Uterus (tissue), 4 donors: ENCODE measurements around the gene ZNF148. TPM values are rescaled to one million over a fixed set of nuclear protein-coding genes. Genes with fewer than 3 reads are reported as not detected.

Experiments used
- DNase-seq, 2 donors: peaks; one replicate each; pipeline ENCODE4 v3.0.0-alpha.2; 2019 to 2020
- H3K27ac ChIP-seq, 2 donors: fragments of 200-600 bp; sonication (generic); 1 replicate in 1 of 2; 2 replicates in 1 of 2; pipeline ENCODE4 v1.5.1; 2016 to 2018
- H3K27me3 ChIP-seq, 2 donors: fragments of 200-600 bp; sonication (generic); one replicate each; pipeline ENCODE4 v1.5.1; 2018 to 2019; ENCODE audit warnings: control low read depth in 1 of 2
- H3K36me3 ChIP-seq, 2 donors: fragments of 200-600 bp; sonication (generic); one replicate each; pipeline ENCODE4 v1.5.1; 2019; ENCODE audit warnings: control low read depth in 1 of 2
- H3K4me1 ChIP-seq, 2 donors: fragments of 200-600 bp; sonication (generic); one replicate each; pipeline ENCODE4 v1.5.1; 2018 to 2019; ENCODE audit warnings: control low read depth in 1 of 2
- H3K4me3 ChIP-seq, 2 donors: fragments of 200-600 bp; sonication (generic); 1 replicate in 1 of 2; 2 replicates in 1 of 2; pipeline ENCODE4 v1.5.1; 2018 to 2019; ENCODE audit warnings: mild to moderate bottlenecking in 1 of 2
- H3K9me3 ChIP-seq, 2 donors: fragments of 200-600 bp; sonication (generic); one replicate each; pipeline ENCODE4 v1.5.1; 2019; ENCODE audit warnings: control low read depth in 1 of 2
- POLR2A ChIP-seq, 2 donors: fragments of 450-650 bp; IDR thresholded peaks; one replicate each; pipeline ENCODE4 v1.6.1; 2016; ENCODE audit warnings: antibody characterized with exemption in 2 of 2, mild to moderate bottlenecking in 1 of 2, moderate library complexity in 1 of 2
- intact Hi-C: fragments of 100-400 bp; cut with DNase I; formaldehyde crosslinking; loops from one replicate; pipeline ENCODE4 v1.15.1; 2023; ENCODE audit warnings: low total_unique reads
- total RNA-seq, 4 donors: library from RNA; depleted of rRNA in 3 of 4; stranded (reverse); fragments of >200 nt in 3 of 4; gene quantifications; one replicate each; pipeline versions ENCODE4 v1.1.0 to v1.2.4, GENCODE V29; 2014 to 2023
- TF ChIP-seq, protein P1 (sequence below), 4 experiments: fragments of 200-600 bp in 2 of 4; fragments of 450-650 bp in 2 of 4; sonication (generic) in 2 of 4; IDR thresholded peaks; one replicate each; pipeline ENCODE4 v1.5.1; 2016 to 2019; ENCODE audit warnings: antibody characterized with exemption in 4 of 4, mild to moderate bottlenecking in 2 of 4, moderate library complexity in 1 of 4
- donor health status: DM: yes; HTN: yes; CAD: no.

ZNF148 gene
- total RNA-seq, 4 donors from 2014 or later = 21.2 to 93.1 (median 53.0) TPM

DNA sequence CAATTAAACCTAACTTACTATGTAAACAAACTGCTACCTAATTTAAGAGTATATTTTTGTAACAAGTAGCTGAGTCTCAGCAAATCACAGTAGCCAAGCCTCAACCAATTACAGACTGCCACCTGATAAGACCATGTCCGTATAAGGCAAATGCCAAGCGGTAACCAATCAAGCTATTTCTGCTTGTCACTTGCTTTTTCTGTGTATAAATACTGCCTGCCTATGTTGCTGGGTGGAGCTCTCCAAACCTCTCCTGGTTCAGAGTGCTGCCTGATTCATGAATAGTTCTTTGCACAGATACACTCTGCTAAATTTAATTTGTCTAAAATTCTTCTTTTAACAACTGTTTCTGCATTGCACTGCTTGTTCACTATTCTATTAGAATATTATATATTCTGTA is 42.6 kb downstream of the ZNF148 start:
- intact Hi-C loops = no loop called here
- peaks cover 6 to 8% of the 10 kb centered on the region in 2 donors for H3K4me1 ChIP-seq
- no peak overlapping the region for H3K27ac ChIP-seq
- no peak overlapping the region for H3K4me3 ChIP-seq
- H3K9me3 ChIP-seq = no peaks in the 10 kb centered on the region
- no peaks in the 10 kb centered on the region for H3K36me3 ChIP-seq
- H3K27me3 ChIP-seq = no peaks in the 10 kb centered on the region
- no peak for TF ChIP-seq POLR2A (IDR thresholded peaks at IDR 0.05)
- TF ChIP-seq, protein P1, sequence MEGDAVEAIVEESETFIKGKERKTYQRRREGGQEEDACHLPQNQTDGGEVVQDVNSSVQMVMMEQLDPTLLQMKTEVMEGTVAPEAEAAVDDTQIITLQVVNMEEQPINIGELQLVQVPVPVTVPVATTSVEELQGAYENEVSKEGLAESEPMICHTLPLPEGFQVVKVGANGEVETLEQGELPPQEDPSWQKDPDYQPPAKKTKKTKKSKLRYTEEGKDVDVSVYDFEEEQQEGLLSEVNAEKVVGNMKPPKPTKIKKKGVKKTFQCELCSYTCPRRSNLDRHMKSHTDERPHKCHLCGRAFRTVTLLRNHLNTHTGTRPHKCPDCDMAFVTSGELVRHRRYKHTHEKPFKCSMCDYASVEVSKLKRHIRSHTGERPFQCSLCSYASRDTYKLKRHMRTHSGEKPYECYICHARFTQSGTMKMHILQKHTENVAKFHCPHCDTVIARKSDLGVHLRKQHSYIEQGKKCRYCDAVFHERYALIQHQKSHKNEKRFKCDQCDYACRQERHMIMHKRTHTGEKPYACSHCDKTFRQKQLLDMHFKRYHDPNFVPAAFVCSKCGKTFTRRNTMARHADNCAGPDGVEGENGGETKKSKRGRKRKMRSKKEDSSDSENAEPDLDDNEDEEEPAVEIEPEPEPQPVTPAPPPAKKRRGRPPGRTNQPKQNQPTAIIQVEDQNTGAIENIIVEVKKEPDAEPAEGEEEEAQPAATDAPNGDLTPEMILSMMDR (IDR thresholded peaks at IDR 0.05) = no peak
- no peak for DNase-seq

DNA sequence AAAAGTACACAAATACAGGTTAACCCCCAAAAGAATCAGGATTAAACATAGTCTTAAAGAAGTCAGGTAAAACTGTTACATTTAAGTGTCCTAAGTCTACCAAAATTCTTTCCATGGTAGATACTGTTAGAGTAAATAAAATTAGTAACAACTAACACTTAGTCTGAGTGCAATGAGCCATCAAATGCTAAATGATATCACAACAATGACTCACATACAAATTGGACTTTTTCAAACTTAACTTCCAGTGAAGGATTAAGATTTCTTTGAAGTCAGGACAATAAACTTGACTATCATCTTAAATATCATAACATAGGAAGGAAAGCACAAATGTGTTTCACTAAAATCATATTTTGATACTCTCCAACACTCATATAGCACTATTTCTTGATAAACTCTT is 43.9 kb downstream of the ZNF148 start:
- Histone ChIP-seq H3K4me1 (peaks cover 6 to 8% of the 10 kb centered on the region in 2 donors), H3K9me3 (no peaks in the 10 kb centered on the region), H3K36me3 (no peaks in the 10 kb centered on the region), H3K27me3 (no peaks in the 10 kb centered on the region), H3K4me3 (no peak overlapping the region), H3K27ac (no peak overlapping the region)
- no peak for DNase-seq
- intact Hi-C loops = no loop called here
- TF ChIP-seq, protein P1 (IDR thresholded peaks at IDR 0.05) = no peak
- TF ChIP-seq POLR2A (IDR thresholded peaks at IDR 0.05) = no peak

DNA sequence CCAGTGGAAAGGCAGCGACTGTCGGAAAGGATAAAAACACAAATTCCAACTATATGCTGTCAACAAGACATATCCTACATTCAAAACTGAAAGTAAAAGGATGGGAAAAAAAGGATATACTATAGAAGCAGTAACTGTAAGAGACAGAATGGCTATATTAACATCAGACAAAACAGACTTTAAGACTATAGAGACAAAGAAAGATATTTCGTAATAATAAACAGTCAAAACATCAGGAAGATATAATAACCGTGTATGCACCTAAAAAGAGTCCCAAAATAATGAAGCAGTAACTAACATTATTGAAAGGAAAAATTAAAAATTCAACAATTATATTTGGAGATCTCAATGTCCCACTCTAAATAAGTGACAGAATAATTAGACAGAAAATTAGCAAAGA is 48.2 kb downstream of the ZNF148 start:
- no peak overlapping the region for H3K27ac ChIP-seq
- no peaks in the 10 kb centered on the region for H3K36me3 ChIP-seq
- intact Hi-C loops = no loop called here
- peaks cover 0 to 11% of the 10 kb centered on the region in 2 donors for H3K9me3 ChIP-seq
- TF ChIP-seq, protein P1 (IDR thresholded peaks at IDR 0.05) = no peak
- no peak for TF ChIP-seq POLR2A (IDR thresholded peaks at IDR 0.05)
- H3K27me3 ChIP-seq = no peaks in the 10 kb centered on the region
- DNase-seq = no peak
- no peak overlapping the region for H3K4me3 ChIP-seq
- no peaks in the 10 kb centered on the region for H3K4me1 ChIP-seq

DNA sequence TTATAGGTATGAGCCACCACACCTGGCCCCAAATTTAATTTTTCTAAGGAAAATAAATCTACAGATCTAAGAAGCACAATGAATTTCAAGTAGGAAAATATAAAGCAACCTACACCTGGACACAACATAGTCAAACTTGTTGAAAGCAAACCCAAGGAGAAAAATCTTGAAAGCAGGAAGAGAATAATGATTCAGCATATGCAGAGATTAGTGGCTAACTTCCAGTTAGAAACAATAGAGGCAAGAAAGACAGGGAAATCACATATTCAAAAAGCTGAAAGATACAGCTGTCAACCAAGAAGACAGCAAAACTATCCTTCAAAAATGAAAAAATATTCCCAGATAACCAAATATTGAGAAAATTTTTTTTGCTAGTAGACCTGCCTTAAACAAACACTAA is 49.4 kb downstream of the ZNF148 start:
- TF ChIP-seq POLR2A (IDR thresholded peaks at IDR 0.05) = no peak
- Histone ChIP-seq H3K9me3 (peaks cover 0 to 11% of the 10 kb centered on the region in 2 donors), H3K27me3 (no peaks in the 10 kb centered on the region), H3K27ac (no peak overlapping the region), H3K36me3 (no peaks in the 10 kb centered on the region), H3K4me3 (no peak overlapping the region), H3K4me1 (no peaks in the 10 kb centered on the region)
- intact Hi-C loops = no loop called here
- DNase-seq = no peak

DNA sequence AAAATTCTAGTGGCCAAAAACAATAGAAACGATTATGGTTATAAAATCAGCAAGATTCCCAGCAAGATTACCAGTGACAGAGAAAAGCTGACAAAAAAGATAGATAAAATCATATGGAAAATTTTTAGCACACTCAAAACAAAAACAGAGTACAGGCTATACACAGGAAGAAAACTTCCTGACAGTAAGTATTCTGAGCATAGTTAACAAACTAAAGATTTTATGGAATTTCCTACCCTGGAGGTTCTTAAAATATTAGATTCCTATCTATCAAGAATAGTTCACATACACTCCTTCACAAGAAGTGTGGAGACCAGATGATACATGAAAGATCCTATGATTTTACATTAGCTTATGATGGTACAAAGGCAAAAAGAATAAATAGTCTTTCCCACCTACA is 50.8 kb downstream of the ZNF148 start:
- no peaks in the 10 kb centered on the region for H3K4me1 ChIP-seq
- intact Hi-C loops = no loop called here
- TF ChIP-seq, protein P1 (IDR thresholded peaks at IDR 0.05) = no peak
- no peak for TF ChIP-seq POLR2A (IDR thresholded peaks at IDR 0.05)

DNA sequence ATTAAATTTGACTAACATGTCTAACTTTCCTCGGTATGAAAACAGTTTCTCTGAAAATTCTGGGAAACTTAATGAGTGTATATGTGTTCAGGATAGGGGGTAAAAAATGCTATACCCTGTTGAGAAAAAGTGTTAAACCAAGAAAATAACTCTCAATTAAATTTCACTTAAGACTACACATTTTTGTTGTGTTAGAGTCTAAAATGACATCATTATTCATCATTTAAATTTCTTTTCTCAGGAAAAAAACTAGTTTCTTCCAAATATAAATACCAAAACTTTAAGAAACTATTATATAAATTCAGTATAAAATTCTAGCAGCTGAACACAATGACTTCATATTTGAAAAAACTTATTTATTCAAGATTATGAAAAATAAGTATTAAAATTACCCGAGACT is 52.2 kb downstream of the ZNF148 start:
- intact Hi-C loops = no loop called here
- Histone ChIP-seq H3K27ac (no peak overlapping the region), H3K4me1 (peaks cover 0 to under 1% of the 10 kb centered on the region in 2 donors), H3K27me3 (no peaks in the 10 kb centered on the region), H3K9me3 (peaks cover 0 to 11% of the 10 kb centered on the region in 2 donors), H3K36me3 (no peaks in the 10 kb centered on the region), H3K4me3 (no peak overlapping the region)
- no peak for TF ChIP-seq POLR2A (IDR thresholded peaks at IDR 0.05)
- TF ChIP-seq, protein P1 (IDR thresholded peaks at IDR 0.05) = no peak
- DNase-seq = no peak

More for the DNA sequence above, 50.8 kb downstream of the ZNF148 start:
- no peak overlapping the region for H3K4me3 ChIP-seq
- H3K27me3 ChIP-seq = no peaks in the 10 kb centered on the region
- no peaks in the 10 kb centered on the region for H3K36me3 ChIP-seq
- H3K9me3 ChIP-seq = peaks cover 0 to 11% of the 10 kb centered on the region in 2 donors
- no peak overlapping the region for H3K27ac ChIP-seq
- no peak for DNase-seq
